Urothelium cell line (cell line): ENCODE measurements around the gene WFDC10B.
A peak's percentile ranks its signal among the peaks of the same experiment; 100 is the strongest.
"Not testable (repeated sequence)": the region's sequence is repeated elsewhere in the genome, so short reads cannot be mapped to it uniquely, and the experiment has no call there.

ENCODE experiments used
- DNase-seq: peaks from one replicate; pipeline ENCODE4 v3.0.0; 2011; ENCODE audit warnings: low spot score, mixed read lengths
- FAIRE-seq: peaks from 2 replicates; lab custom pipeline; 2011; peaks lifted over from hg19 to GRCh38; lab: Jason Lieb, UNC

Gene WFDC10B

DNA sequence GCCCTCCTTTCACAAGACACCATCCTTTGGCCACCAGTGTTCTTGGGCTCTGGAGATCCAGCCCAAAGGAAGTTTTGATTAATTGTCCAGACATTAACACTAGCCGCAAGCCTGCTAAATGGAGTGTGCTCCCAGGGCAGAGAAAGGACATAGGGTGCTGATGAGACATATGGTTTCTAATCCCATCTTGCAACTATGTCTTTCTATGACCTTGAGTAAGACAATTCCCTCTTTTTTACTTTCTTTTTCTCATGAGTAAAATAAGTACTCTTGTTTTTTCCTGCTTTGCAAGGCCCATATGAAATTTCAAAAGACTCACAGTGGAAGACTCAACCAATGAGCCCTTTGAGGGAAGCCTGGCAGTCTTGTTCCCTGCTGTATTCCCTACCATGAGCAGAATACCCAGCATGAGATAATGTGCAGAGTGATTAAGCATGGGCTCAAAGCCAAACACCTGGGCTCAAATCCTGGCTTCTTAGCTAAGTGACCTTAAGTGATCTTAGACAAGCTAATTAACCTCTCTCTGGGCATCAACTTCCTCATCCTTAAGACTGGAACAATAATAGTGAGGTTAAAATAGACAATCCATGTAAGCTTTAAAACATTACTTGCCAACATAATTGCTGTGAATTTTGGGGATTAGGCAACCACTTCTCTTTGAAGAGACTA lies at the start of gene WFDC10B:
TSS of gene WFDC10B (minus strand) at position 51 of the 669 bp plus-strand sequence. CDS start 19,027 bp downstream, outside the sequence.
- no peak for FAIRE-seq
- no peak for DNase-seq

DNA sequence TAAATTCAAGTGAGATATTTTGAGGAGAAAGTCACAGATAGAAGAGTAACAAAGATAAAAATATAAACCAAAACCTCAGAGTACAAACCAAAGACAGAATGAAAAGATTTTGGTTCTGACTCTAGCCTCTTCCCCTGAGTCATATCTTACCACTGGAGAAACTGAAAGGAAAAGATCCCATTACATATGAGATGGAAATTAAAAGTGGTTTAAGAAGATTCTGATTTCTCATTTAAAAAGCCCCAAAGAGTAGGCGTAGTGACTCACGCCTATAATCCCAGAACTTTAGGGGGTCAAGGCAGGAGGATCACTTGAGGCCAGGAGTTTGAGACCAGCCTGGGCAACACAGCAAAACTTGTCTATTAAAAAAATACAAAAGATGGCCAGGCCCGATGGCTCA lies 47.9 kb upstream of the WFDC10B start:
- DNase-seq (no peak), FAIRE-seq (no peak)

- FAIRE-seq, result no peak
- no peak for DNase-seq
These were observed 46.9 kb upstream of the WFDC10B start for GRCh38 chr20:45751721-45752120.

- FAIRE-seq, result peak; percentile 35
- DNase-seq, result no peak
These were observed 40.2 kb upstream of the WFDC10B start for GRCh38 chr20:45745015-45745414.

DNA sequence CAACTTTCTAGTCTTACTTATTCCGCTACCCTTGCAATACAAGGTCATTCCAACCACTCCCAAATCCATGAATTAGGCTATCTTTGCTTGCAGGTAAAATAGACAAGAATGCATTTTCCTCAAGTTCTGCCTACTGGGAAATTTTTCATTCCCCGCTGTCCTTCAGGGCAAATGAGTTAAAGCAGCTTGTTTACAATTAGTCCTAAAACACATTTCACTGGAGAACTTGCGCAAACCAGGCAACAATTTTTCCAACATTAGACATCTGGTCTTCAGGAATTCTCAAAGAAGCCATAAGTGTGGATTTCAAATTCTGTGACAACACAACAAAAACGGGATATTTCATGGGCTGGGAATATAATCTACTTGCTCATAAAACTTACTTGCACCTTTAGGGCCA lies 37.8 kb upstream of the WFDC10B start:
- FAIRE-seq (no peak), DNase-seq (no peak)

DNA sequence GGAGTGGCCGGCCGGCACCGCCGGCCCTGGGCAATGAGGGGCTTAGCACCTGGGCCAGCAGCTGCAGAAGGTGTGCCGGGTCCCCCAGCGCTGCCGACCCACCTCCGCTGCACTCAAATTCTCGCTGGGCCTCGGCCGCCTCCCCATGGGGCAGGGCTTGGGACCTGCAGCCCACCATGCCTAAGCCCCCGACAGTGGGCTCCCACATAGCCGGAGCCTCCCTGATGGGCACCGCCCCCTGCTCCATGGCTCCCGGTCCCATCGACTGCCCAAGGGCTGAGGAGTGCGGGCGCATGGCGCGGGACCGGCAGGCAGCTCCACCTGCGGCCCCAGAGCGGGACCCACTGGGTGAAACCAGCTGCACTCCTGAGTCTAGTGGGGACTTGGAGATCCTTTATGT lies 31.2 kb upstream of the WFDC10B start:
- FAIRE-seq (no peak), DNase-seq (no peak)

DNA sequence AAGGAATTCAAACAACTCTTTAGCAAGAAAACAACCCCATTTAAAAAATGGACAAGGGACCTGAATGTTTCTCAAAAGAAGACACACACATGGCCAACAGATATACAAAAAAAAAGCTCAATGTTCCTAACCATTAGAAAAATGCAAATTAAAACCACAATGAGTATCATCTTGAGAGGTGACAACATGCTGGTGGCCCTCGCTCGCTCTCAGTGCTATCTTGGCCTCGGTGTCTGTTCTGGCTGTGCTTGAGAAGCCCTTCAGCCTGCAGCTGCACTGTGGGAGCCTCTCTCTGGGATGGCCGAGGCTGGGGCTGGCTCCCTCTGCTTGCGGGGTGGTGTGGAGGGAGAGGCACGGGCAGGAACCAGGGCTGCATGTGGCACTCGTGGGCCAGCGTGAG lies 30.7 kb upstream of the WFDC10B start:
- DNase-seq (no peak), FAIRE-seq (no peak)

GRCh38 chr20:45732199-45732598 lies 27.4 kb upstream of the WFDC10B start:
- FAIRE-seq (no peak), DNase-seq (no peak)

DNA sequence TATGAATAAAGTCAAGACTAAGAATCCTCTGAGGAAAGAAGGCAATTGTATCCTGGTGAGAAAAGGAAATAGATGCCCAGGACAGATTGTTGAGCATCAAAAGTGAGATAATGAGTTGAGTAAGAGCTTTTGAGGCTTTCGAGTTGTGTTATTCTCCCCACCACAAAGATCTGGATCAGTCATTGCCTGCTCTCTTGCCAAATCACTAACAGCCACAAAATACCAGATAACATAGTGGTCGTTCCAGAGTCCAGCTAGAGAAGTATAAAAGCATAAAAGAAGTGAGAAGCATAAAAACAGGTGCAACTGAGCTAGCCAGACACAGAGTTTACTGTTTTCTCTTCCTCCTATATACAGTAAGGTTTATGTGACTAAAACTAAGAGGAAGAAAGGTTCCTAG lies 22.2 kb upstream of the WFDC10B start:
- DNase-seq (no peak), FAIRE-seq (no peak)

GRCh38 chr20:45725134-45725533 lies 20.3 kb upstream of the WFDC10B start:
- FAIRE-seq, result peak; percentile 35
- DNase-seq, result no peak

DNA sequence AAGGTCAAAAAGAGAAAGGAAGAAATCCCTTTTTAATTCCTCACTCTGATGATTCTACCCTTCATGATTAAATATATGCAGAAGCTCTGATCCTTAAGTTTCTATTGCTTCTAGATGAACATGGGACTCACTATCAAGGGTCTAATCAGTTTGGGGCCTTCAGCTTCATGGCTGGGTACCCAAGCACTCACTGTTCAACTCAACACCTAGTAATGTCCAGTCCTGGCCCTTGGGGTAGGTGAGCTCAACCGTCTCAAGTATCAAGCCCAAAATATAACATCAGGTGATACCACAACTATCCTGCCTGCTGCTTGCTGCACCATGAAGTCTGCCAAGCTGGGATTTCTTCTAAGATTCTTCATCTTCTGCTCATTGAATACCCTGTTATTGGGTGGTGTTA lies 17.2 kb upstream of the WFDC10B start, which contains the start of gene SPINT4:
TSS of gene SPINT4 (plus strand) at position 301 of the 400 bp plus-strand sequence. CDS start at position 322, 21 bp downstream.
- no peak for FAIRE-seq
- no peak for DNase-seq

DNA sequence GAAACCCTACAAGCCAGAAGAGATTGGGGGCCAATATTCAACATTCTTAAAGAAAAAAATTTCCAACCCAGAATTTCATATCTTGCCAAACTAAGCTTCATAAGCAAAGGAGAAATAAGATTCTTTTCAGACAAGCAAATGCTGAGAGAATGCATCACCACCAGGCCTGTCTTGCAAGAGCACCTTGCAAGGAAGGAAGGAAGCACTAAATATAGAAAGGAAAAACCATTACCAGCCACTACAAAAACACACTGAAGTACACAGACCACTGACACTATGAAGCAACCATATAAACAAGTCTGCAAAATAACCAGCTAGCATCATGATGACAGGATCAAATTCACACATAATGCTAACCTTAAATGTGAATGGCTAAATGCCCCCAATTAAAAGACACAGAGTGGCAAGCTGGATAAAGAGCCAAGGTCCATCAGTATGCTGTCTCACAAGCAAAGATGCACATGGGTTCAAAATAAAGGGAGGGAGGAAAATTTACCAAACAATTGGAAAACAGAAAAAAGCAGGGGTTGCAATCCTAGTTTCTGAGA lies 11.4 kb upstream of the WFDC10B start:
- not testable (repeated sequence) for FAIRE-seq, DNase-seq

DNA sequence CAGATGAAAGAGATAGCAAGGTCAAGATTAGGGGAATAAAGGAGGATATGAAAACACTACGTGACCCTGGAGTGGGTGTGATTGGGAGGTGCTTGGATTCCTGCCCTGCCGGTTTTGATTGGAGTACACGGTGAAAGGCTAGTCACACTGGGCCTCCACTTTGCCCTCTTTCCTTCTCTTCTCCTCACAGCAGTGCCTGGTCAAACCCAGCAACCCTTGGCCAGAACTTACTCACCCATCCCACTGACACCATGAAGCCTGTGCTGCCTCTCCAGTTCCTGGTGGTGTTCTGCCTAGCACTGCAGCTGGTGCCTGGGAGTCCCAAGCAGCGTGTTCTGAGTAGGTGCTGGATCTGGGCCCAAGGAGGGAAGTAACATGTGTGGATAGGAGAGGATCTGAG lies 2.9 kb downstream of the WFDC10B start, which contains the start of gene WFDC13:
TSS of gene WFDC13 (plus strand) at position 166 of the 400 bp plus-strand sequence. CDS start at position 252, 86 bp downstream.
- FAIRE-seq (no peak), DNase-seq (no peak)

GRCh38 chr20:45701104-45701503 lies 3.7 kb downstream of the WFDC10B start:
- FAIRE-seq (no peak), DNase-seq (no peak)

DNA sequence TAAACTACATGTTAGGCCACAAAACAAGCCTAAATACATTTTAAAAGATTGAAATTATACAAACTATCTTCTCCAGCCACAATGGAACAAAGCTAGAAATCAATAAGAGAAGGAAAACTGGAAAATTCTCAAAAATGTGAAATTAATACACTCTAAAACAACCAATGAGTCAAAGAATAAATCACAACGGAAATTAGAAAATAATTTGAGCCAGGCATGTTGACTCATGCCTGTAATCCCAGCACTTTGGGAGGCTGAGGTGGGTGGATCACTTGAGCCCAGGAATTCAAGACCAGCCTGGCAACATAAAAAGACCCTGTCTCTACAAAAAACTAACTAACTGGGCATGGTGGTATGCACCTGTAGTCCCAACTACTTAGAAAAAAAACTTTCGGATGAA lies 9.3 kb downstream of the WFDC10B start:
- FAIRE-seq (no peak), DNase-seq (no peak)

DNA sequence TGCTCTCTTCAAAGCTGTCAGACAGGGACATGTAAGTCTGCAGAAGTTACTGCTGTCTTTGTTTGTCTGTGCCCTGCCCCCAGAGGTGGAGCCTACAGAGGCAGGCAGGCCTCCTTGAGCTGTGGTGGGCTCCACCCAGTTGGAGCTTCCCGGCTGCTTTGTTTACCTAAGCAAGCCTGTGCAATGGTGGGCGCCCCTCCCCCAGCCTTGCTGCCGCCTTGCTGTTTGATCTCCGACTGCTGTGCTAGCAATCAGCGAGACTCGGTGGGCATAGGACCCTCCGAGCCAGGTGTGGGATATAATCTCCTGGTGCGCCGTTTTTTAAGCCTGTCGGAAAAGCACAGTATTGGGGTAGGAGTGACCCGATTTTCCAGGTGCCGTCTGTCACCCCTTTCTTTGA lies 11.5 kb downstream of the WFDC10B start:
- not testable (repeated sequence) for FAIRE-seq, DNase-seq

GRCh38 chr20:45685896-45686295 lies 18.9 kb downstream of the WFDC10B start:
- FAIRE-seq, result no peak
- peak; percentile 32 for DNase-seq

GRCh38 chr20:45679650-45680049 lies 25.2 kb downstream of the WFDC10B start:
- FAIRE-seq (no peak), DNase-seq (no peak)

- no peak for DNase-seq
- FAIRE-seq, result no peak
These were observed 32.1 kb downstream of the WFDC10B start for GRCh38 chr20:45672765-45673164.

DNA sequence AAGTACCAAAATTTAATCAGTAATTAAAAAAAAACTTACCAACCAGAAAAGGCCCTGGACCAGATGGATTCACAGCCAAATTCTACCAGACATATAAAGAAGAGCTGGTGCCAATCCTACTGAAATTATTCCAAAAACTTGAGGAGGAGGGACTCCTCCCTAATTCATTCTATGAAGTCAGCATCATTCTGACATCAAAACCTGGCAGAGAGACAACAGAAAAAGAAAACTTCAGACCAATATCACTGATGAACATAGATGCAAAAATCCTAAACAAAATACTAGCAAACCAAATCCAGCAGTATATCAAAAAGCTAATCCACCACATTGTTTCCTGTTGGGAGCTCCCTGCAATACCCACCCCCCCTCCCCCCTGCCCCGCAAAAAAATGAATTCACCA lies 34.7 kb downstream of the WFDC10B start, which contains the start of gene WFDC11:
TSS of gene WFDC11 (minus strand) at position 101 of the 400 bp plus-strand sequence. CDS start 19,639 bp downstream, outside the sequence.
- no peak for DNase-seq
- no peak for FAIRE-seq

GRCh38 chr20:45657038-45657437 lies 47.8 kb downstream of the WFDC10B start:
- FAIRE-seq, DNase-seq: not testable (repeated sequence)

GRCh38 chr20:45651726-45652125 lies 53.1 kb downstream of the WFDC10B start:
- not testable (repeated sequence) for FAIRE-seq, DNase-seq
